Neuronal stem cell (in vitro differentiated cells): ENCODE measurements around the gene DBT.

Experiments used
- DNase-seq: peaks from one replicate; pipeline ENCODE4 v3.0.0-alpha.2; 2013; ENCODE audit warnings: low spot score
- H2AFZ ChIP-seq: one replicate; pipeline ENCODE4 v1.6.1; 2013; ENCODE audit warnings: mild to moderate bottlenecking, low read length, inconsistent platforms
- H2AK5ac ChIP-seq: 2 replicates; pipeline ENCODE4 v1.6.1; 2013; ENCODE audit warnings: low read depth, mild to moderate bottlenecking, inconsistent platforms, low read length, moderate library complexity, mixed read lengths
- H2BK120ac ChIP-seq: 2 replicates; pipeline ENCODE4 v1.6.1; 2013; ENCODE audit warnings: low read depth, mild to moderate bottlenecking, inconsistent platforms, low read length, moderate library complexity, mixed read lengths
- H2BK12ac ChIP-seq: one replicate; pipeline ENCODE4 v1.6.1; 2013; ENCODE audit warnings: low read length, inconsistent platforms
- H2BK15ac ChIP-seq: 2 replicates; pipeline ENCODE4 v1.6.1; 2013; ENCODE audit warnings: mild to moderate bottlenecking, low read length, inconsistent platforms, mixed read lengths
- H2BK5ac ChIP-seq: one replicate; pipeline ENCODE4 v1.6.1; 2013; ENCODE audit warnings: inconsistent platforms, mild to moderate bottlenecking, low read length, moderate library complexity
- H3K14ac ChIP-seq: one replicate; pipeline ENCODE4 v1.6.1; 2013; ENCODE audit warnings: low read length, inconsistent platforms
- H3K18ac ChIP-seq: 2 replicates; pipeline ENCODE4 v1.6.1; 2013; ENCODE audit warnings: low read length, inconsistent platforms
- H3K23ac ChIP-seq: 2 replicates; pipeline ENCODE4 v1.6.1; 2013; ENCODE audit warnings: low read depth, mild to moderate bottlenecking, mixed read lengths, low read length, inconsistent platforms; ENCODE audit not compliant: poor library complexity
- H3K27ac ChIP-seq: replicated peaks from 3 replicates; pipeline ENCODE4 v1.5.1; 2013; ENCODE audit warnings: low read length, inconsistent platforms
- H3K27me3 ChIP-seq, 3 experiments: 2 replicates each; pipeline ENCODE4 v1.6.1; 2013; ENCODE audit warnings: low read length in 3 of 3, mild to moderate bottlenecking in 2 of 3, inconsistent platforms in 1 of 3, low read depth in 1 of 3, mixed read lengths in 1 of 3, moderate library complexity in 1 of 3; ENCODE audit not compliant: control insufficient read depth in 3 of 3, insufficient read depth in 3 of 3
- H3K36me3 ChIP-seq, 2 donors: replicated peaks in 1 of 2; 2 replicates each; pipeline ENCODE4 v1.6.1; 2013; ENCODE audit warnings: low read length in 2 of 2; ENCODE audit not compliant: control insufficient read depth in 2 of 2, insufficient read depth in 2 of 2
- H3K4ac ChIP-seq: 2 replicates; pipeline ENCODE4 v1.6.1; 2013; ENCODE audit warnings: inconsistent platforms, mild to moderate bottlenecking, low read length, moderate library complexity
- H3K4me1 ChIP-seq, 2 donors: 1 replicate in 1 of 2; 2 replicates in 1 of 2; pipeline ENCODE4 v1.6.1; 2013; ENCODE audit warnings: low read length in 2 of 2, low read depth in 1 of 2; ENCODE audit not compliant: control insufficient read depth in 2 of 2, insufficient read depth in 1 of 2
- H3K4me2 ChIP-seq: one replicate; pipeline ENCODE4 v1.6.1; 2013; ENCODE audit warnings: mild to moderate bottlenecking, low read length, inconsistent platforms; ENCODE audit not compliant: insufficient read depth, poor library complexity, severe bottlenecking
- H3K4me3 ChIP-seq, 2 donors: 2 replicates each; pipeline ENCODE4 v1.5.1; 2013; ENCODE audit warnings: low read length in 2 of 2, mild to moderate bottlenecking in 2 of 2, inconsistent platforms in 1 of 2, moderate library complexity in 1 of 2
- H3K79me1 ChIP-seq: one replicate; pipeline ENCODE4 v1.6.1; 2013; ENCODE audit warnings: low read depth, mild to moderate bottlenecking, inconsistent platforms, low read length, moderate library complexity
- H3K9ac ChIP-seq: one replicate; pipeline ENCODE4 v1.6.1; 2013; ENCODE audit warnings: mild to moderate bottlenecking, low read depth, low read length, inconsistent platforms; ENCODE audit not compliant: poor library complexity
- H3K9me3 ChIP-seq, 2 donors: replicated peaks in 1 of 2; 2 replicates each; pipeline versions ENCODE3 to v1.6.1; 2013; ENCODE audit warnings: low read length in 2 of 2, mild to moderate bottlenecking in 2 of 2, inconsistent platforms in 1 of 2, low read depth in 1 of 2, mixed read lengths in 1 of 2, moderate library complexity in 1 of 2; ENCODE audit not compliant: control insufficient read depth in 2 of 2, insufficient read depth in 1 of 2
- H4K8ac ChIP-seq: one replicate; pipeline ENCODE4 v1.6.1; 2013; ENCODE audit warnings: low read depth, mild to moderate bottlenecking, inconsistent platforms, low read length, moderate library complexity
- H4K91ac ChIP-seq: one replicate; pipeline ENCODE4 v1.6.1; 2013; ENCODE audit warnings: low read length, low read depth, mild to moderate bottlenecking, inconsistent platforms; ENCODE audit not compliant: poor library complexity
- WGBS, 2 donors: extraction: QIAGEN DNeasy Blood & Tissue Kit; methylation state at CpG; one replicate each; pipeline ENCODE4 v1.1.7; 2013; ENCODE audit warnings: missing lambda C conversion rate in 2 of 2, mixed read lengths in 1 of 2; ENCODE audit not compliant: insufficient read length in 2 of 2, insufficient replicate concordance in 1 of 2; ENCODE audit errors: extremely low coverage in 2 of 2; 5-methylcytosine and 5-hydroxymethylcytosine counted together

The DBT gene

GRCh38 chr1:100219883-100220282 is 29.8 kb downstream of the DBT start:
- Histone ChIP-seq H3K9ac (no peak overlapping the region), H3K23ac (no peak overlapping the region), H3K27me3 (no peaks in the 10 kb centered on the region), H3K4me2 (no peak overlapping the region), H2BK12ac (no peak overlapping the region), H3K4me1 (no peaks in the 10 kb centered on the region), H2AK5ac (no peak overlapping the region), H3K4ac (no peak overlapping the region), H2BK120ac (no peak overlapping the region), H3K36me3 (peaks cover 5 to 59% of the 10 kb centered on the region in 2 donors), H2BK5ac (no peak overlapping the region), H2AFZ (no peak overlapping the region), H4K8ac (no peak overlapping the region), H4K91ac (no peak overlapping the region), H3K9me3 (no peaks in the 10 kb centered on the region), H3K14ac (no peak overlapping the region), H3K18ac (no peak overlapping the region), H2BK15ac (no peak overlapping the region), H3K4me3 (no peak overlapping the region), H3K27ac (no peak overlapping the region), H3K79me1 (no peaks in the 10 kb centered on the region)
- no CpG with 5 or more reads among the region's 2 CpGs for WGBS, 2 donors
- no peak for DNase-seq

GRCh38 chr1:100219457-100219856 is 30.2 kb downstream of the DBT start:
- Histone ChIP-seq H2BK15ac (no peak overlapping the region), H3K4me1 (no peaks in the 10 kb centered on the region), H2BK120ac (no peak overlapping the region), H2AFZ (no peak overlapping the region), H3K9me3 (no peaks in the 10 kb centered on the region), H3K4ac (no peak overlapping the region), H3K27ac (no peak overlapping the region), H3K4me3 (no peak overlapping the region), H4K8ac (no peak overlapping the region), H2AK5ac (no peak overlapping the region), H2BK12ac (no peak overlapping the region), H2BK5ac (no peak overlapping the region), H3K36me3 (peaks cover 5 to 64% of the 10 kb centered on the region in 2 donors), H3K27me3 (no peaks in the 10 kb centered on the region), H3K23ac (no peak overlapping the region), H3K18ac (no peak overlapping the region), H3K79me1 (no peaks in the 10 kb centered on the region), H3K9ac (no peak overlapping the region), H3K4me2 (no peak overlapping the region), H3K14ac (no peak overlapping the region), H4K91ac (no peak overlapping the region)
- whole genome bisulfite sequencing, 2 donors, result no CpG with 5 or more reads among the region's 6 CpGs
- no peak for DNase-seq

- Histone ChIP-seq H3K27me3 (no peaks in the 10 kb centered on the region), H3K18ac (no peak overlapping the region), H2BK15ac (no peak overlapping the region), H3K23ac (no peak overlapping the region), H3K4me3 (no peak overlapping the region), H2BK5ac (no peak overlapping the region), H3K14ac (no peak overlapping the region), H3K4me1 (no peaks in the 10 kb centered on the region), H2BK12ac (no peak overlapping the region), H3K4me2 (no peak overlapping the region), H4K8ac (no peak overlapping the region), H4K91ac (no peak overlapping the region), H3K9ac (no peak overlapping the region), H3K9me3 (no peaks in the 10 kb centered on the region), H3K4ac (no peak overlapping the region), H2AK5ac (no peak overlapping the region), H3K27ac (no peak overlapping the region), H2BK120ac (no peak overlapping the region), H3K79me1 (no peaks in the 10 kb centered on the region), H3K36me3 (peaks cover 5 to 78% of the 10 kb centered on the region in 2 donors), H2AFZ (no peak overlapping the region)
- no peak for DNase-seq
- no CpG with 5 or more reads among the region's 2 CpGs for WGBS, 2 donors
These were observed 31.8 kb downstream of the DBT start for GRCh38 chr1:100217834-100218233.

GRCh38 chr1:100215101-100215500 is 34.5 kb downstream of the DBT start:
- no peak overlapping the region for H3K9ac ChIP-seq
- H2BK15ac ChIP-seq, result no peak overlapping the region
- H3K4ac ChIP-seq, result no peak overlapping the region
- H3K14ac ChIP-seq, result no peak overlapping the region
- no peak overlapping the region for H3K27ac ChIP-seq
- H2BK12ac ChIP-seq, result no peak overlapping the region
- H4K91ac ChIP-seq, result no peak overlapping the region
- no peak overlapping the region for H3K23ac ChIP-seq
- H3K79me1 ChIP-seq, result peaks cover 1% of the 10 kb centered on the region
- no peak overlapping the region for H2AFZ ChIP-seq
- no peak overlapping the region for H2BK5ac ChIP-seq
- no peak overlapping the region for H4K8ac ChIP-seq
- H2BK120ac ChIP-seq, result no peak overlapping the region
- H3K4me1 ChIP-seq, result no peaks in the 10 kb centered on the region
- H3K27me3 ChIP-seq, result no peaks in the 10 kb centered on the region
- H3K4me3 ChIP-seq, result no peak overlapping the region
- no peak overlapping the region for H3K18ac ChIP-seq
- H3K9me3 ChIP-seq, result no peaks in the 10 kb centered on the region
- no peak overlapping the region for H2AK5ac ChIP-seq
- peaks cover 7 to 91% of the 10 kb centered on the region in 2 donors for H3K36me3 ChIP-seq
- no peak overlapping the region for H3K4me2 ChIP-seq
- WGBS, 2 donors, result no CpG with 5 or more reads among the region's 1 CpG
- DNase-seq, result no peak
